NCI-H187 treated with DMSO at 0.1 percent for 48 hours (cell line): Measurements from ENCODE around the gene ZNF554.
"Not testable (repeated sequence)": the region's sequence is repeated elsewhere in the genome, so short reads cannot be mapped to it uniquely, and the experiment has no call there.

Source experiments
- DNase-seq: peaks from one replicate; lab custom pipeline; 2025; lab: John Stamatoyannopoulos, UW

The ZNF554 gene

GRCh38 chr19:2790557-2791271, 29.0 kb upstream of the ZNF554 start:
- no peak for DNase-seq

- DNase-seq = no peak
These were observed 28.2 kb upstream of the ZNF554 start for GRCh38 chr19:2791440-2791839.

- no peak for DNase-seq
These were observed 27.8 kb upstream of the ZNF554 start for GRCh38 chr19:2791876-2792275.

GRCh38 chr19:2792666-2793065, 27.0 kb upstream of the ZNF554 start:
- DNase-seq = not testable (repeated sequence)

- no peak for DNase-seq
These were observed 26.5 kb upstream of the ZNF554 start for GRCh38 chr19:2793126-2793525.

- no peak for DNase-seq
These were observed 26.1 kb upstream of the ZNF554 start for GRCh38 chr19:2793577-2793976.

GRCh38 chr19:2795827-2796658, 23.6 kb upstream of the ZNF554 start:
- DNase-seq = no peak

- DNase-seq = no peak
These were observed 22.9 kb upstream of the ZNF554 start for GRCh38 chr19:2796659-2797266.

- DNase-seq = no peak
These were observed 22.4 kb upstream of the ZNF554 start for GRCh38 chr19:2797280-2797679.

GRCh38 chr19:2798158-2798685, 21.4 kb upstream of the ZNF554 start:
- no peak for DNase-seq

- DNase-seq = no peak
These were observed 20.9 kb upstream of the ZNF554 start for GRCh38 chr19:2798733-2799132.

- DNase-seq = no peak
These were observed 20.2 kb upstream of the ZNF554 start for GRCh38 chr19:2799273-2800020.

- no peak for DNase-seq
These were observed 19.2 kb upstream of the ZNF554 start for GRCh38 chr19:2800506-2800905.

- no peak for DNase-seq
These were observed 16.8 kb upstream of the ZNF554 start for GRCh38 chr19:2802826-2803225.

GRCh38 chr19:2803486-2804155, 16.0 kb upstream of the ZNF554 start:
- no peak for DNase-seq

GRCh38 chr19:2804156-2805004, 15.3 kb upstream of the ZNF554 start:
- no peak for DNase-seq

- no peak for DNase-seq
These were observed 14.3 kb upstream of the ZNF554 start for GRCh38 chr19:2805261-2805900.

- DNase-seq = no peak
These were observed 13.5 kb upstream of the ZNF554 start for GRCh38 chr19:2805991-2806649.

GRCh38 chr19:2806736-2807378, 12.8 kb upstream of the ZNF554 start:
- DNase-seq = no peak
